B cell (primary cell): Measurements from ENCODE around the gene STX18. TPM values are rescaled to one million over a fixed set of nuclear protein-coding genes. Genes with fewer than 3 reads are reported as not detected.

Experiments used
- ATAC-seq: fragments of 200-7000 bp; cut with Tn5 transposase; one replicate; pipeline ENCODE4 v1.10.0; 2021; ENCODE audit warnings: low read depth, mild to moderate bottlenecking, moderate number of reproducible peaks, moderate library complexity
- CTCF ChIA-PET: fragments of 350-600 bp; sonication (Branson Sonifier 250); formaldehyde crosslinking; loops from one replicate; lab custom pipeline; 2021; ENCODE audit warnings: antibody characterized with exemption, inconsistent platforms; lab: Charles Lee
- POLR2A ChIA-PET: fragments of 350-600 bp; sonication (Branson Sonifier 250); formaldehyde crosslinking; loops from one replicate; lab custom pipeline; 2021; ENCODE audit warnings: antibody characterized with exemption; lab: Charles Lee
- DNase-seq: peaks from one replicate; pipeline ENCODE4 v3.0.0; 2013
- H2AFZ ChIP-seq: 2 replicates; pipeline ENCODE4 v1.6.1; 2012; ENCODE audit warnings: mild to moderate bottlenecking, low read depth, low read length; ENCODE audit not compliant: insufficient read depth, poor library complexity, severe bottlenecking
- H3K27ac ChIP-seq, 2 donors: 1 replicate in 1 of 2; 2 replicates in 1 of 2; pipeline ENCODE4 v1.5.1; 2012 to 2013; ENCODE audit warnings: low read length in 2 of 2, mild to moderate bottlenecking in 2 of 2, moderate library complexity in 1 of 2
- H3K27me3 ChIP-seq, 4 experiments: fragments of 200-600 bp in 1 of 4; sonication (generic) in 1 of 4; replicated peaks in 1 of 4; 1 replicate in 2 of 4; 2 replicates in 2 of 4; pipeline versions ENCODE4 v1.6.1 to v1.7.0; 2013 to 2016; ENCODE audit warnings: low read length in 3 of 4, mild to moderate bottlenecking in 2 of 4, mixed read lengths in 1 of 4, moderate library complexity in 1 of 4; ENCODE audit not compliant: insufficient read depth in 4 of 4, control insufficient read depth in 3 of 4; ENCODE audit errors: control extremely low read depth in 1 of 4
- H3K36me3 ChIP-seq, 2 experiments: replicated peaks in 1 of 2; 1 replicate in 1 of 2; 2 replicates in 1 of 2; pipeline versions ENCODE4 v1.6.1 to v1.7.1; 2013; ENCODE audit warnings: low read length in 1 of 2; ENCODE audit not compliant: insufficient read depth in 2 of 2, control insufficient read depth in 1 of 2; ENCODE audit errors: control extremely low read depth in 1 of 2, extremely low read depth in 1 of 2
- H3K4me1 ChIP-seq, 2 donors: fragments of 200-600 bp in 1 of 2; sonication (generic) in 1 of 2; 1 replicate in 1 of 2; 2 replicates in 1 of 2; pipeline versions ENCODE4 v1.5.1 to v1.6.1; 2013 to 2017; ENCODE audit warnings: low read length in 2 of 2; ENCODE audit not compliant: control insufficient read depth in 2 of 2, insufficient read depth in 2 of 2
- H3K4me2 ChIP-seq: replicated peaks from 2 replicates; pipeline ENCODE3; 2012; ENCODE audit warnings: mild to moderate bottlenecking, low read depth, low read length; ENCODE audit not compliant: poor library complexity, severe bottlenecking
- H3K4me3 ChIP-seq, 5 experiments: fragments of 200-600 bp in 1 of 5; sonication (generic) in 1 of 5; 1 replicate in 3 of 5; 2 replicates in 2 of 5; pipeline versions ENCODE4 v1.5.1 to v1.7.0; 2011 to 2016; ENCODE audit warnings: low read length in 4 of 5, mild to moderate bottlenecking in 4 of 5, low read depth in 2 of 5, control low read depth in 1 of 5, moderate library complexity in 1 of 5; ENCODE audit not compliant: insufficient read depth in 1 of 5; ENCODE audit errors: control extremely low read depth in 1 of 5, extremely low read depth in 1 of 5
- H3K79me2 ChIP-seq: fragments of 200-600 bp; sonication (generic); one replicate; pipeline ENCODE4 v1.6.0; 2016; ENCODE audit warnings: low read length; ENCODE audit not compliant: control insufficient read depth, insufficient read depth
- H3K9ac ChIP-seq: fragments of 200-600 bp; sonication (generic); 2 replicates; pipeline ENCODE4 v1.6.1; 2017; ENCODE audit warnings: mild to moderate bottlenecking, low read length, moderate library complexity
- H3K9me3 ChIP-seq, 3 donors: one replicate each; pipeline versions ENCODE4 v1.6.1 to v1.7.1; 2013; ENCODE audit warnings: low read length in 2 of 3; ENCODE audit not compliant: control insufficient read depth in 2 of 3, insufficient read depth in 1 of 3; ENCODE audit errors: control extremely low read depth in 1 of 3
- H4K20me1 ChIP-seq: 2 replicates; pipeline ENCODE4 v1.6.0; 2012; ENCODE audit warnings: mild to moderate bottlenecking, low read length; ENCODE audit not compliant: insufficient read depth, control insufficient read depth, poor library complexity, severe bottlenecking
- H3K27ac Mint-ChIP-seq: one replicate; pipeline ENCODE4 v1.8.0; 2021; ENCODE audit warnings: mixed read lengths
- H3K27me3 Mint-ChIP-seq: one replicate; pipeline ENCODE4 v1.8.0; 2021; ENCODE audit warnings: mixed read lengths
- H3K4me1 Mint-ChIP-seq: one replicate; pipeline ENCODE4 v1.8.0; 2021; ENCODE audit warnings: mixed read lengths
- H3K4me3 Mint-ChIP-seq: one replicate; pipeline ENCODE4 v1.8.0; 2021; ENCODE audit warnings: mixed read lengths
- H3K9me3 Mint-ChIP-seq: one replicate; pipeline ENCODE4 v1.8.0; 2022; ENCODE audit warnings: mixed read lengths; ENCODE audit not compliant: insufficient read depth
- CTCF ChIP-seq: fragments of 200-600 bp; IDR thresholded peaks from one replicate; pipeline ENCODE4 v1.8.0; 2022; ENCODE audit warnings: antibody characterized with exemption, mild to moderate bottlenecking
- EZH2 ChIP-seq: IDR thresholded peaks from 2 replicates; pipeline ENCODE4 v1.6.1; 2012; ENCODE audit warnings: borderline replicate concordance, low read depth, mild to moderate bottlenecking, moderate library complexity, low read length; ENCODE audit not compliant: insufficient read depth, poor library complexity, severe bottlenecking
- WGBS: methylation state at CpG from one replicate; pipeline ENCODE4 v1.1.5; 2013; ENCODE audit warnings: missing lambda C conversion rate; ENCODE audit not compliant: insufficient coverage; 5-methylcytosine and 5-hydroxymethylcytosine counted together
- intact Hi-C: fragments of 100-400 bp; cut with micrococcal nuclease; formaldehyde crosslinking; loops from one replicate; pipeline ENCODE4 v1.10.0; 2022
- polyA plus RNA-seq: library from polyadenylated mRNA; depleted of rRNA; stranded (reverse); fragments of >200 nt; gene quantifications from 2 replicates; pipeline ENCODE4 v1.2.3, GENCODE V29; 2012
- total RNA-seq, 2 donors: library from RNA; stranded (reverse); fragments of 120-200 nt in 1 of 2; gene quantifications; 1 replicate in 1 of 2; 2 replicates in 1 of 2; pipeline versions ENCODE4 v1.2.3 to v1.2.4, GENCODE V29; 2013 to 2022

Gene STX18
- total and polyA plus RNA-seq, 2 donors (not counting 1 experiment from before 2014, with no cell fraction given), result 20.3 to 33.6 TPM

- ChIA-PET CTCF (interaction anchor here (1.4 to 2.8 kb wide), 4 partner anchors 12 to 84 kb away, joined by 3 to 7 read pairs (median 6); no protein-coding TSS in a partner anchor), POLR2A (no interaction called here)
- intact Hi-C loops, result loop anchor here (2.0 kb wide), 1 partner anchor 362 kb away; no protein-coding TSS in a partner anchor
- Histone ChIP-seq H3K9me3 (no peaks in the 10 kb centered on the region), H3K27ac (no peak overlapping the region), H3K9ac (no peak overlapping the region), H2AFZ (no peak overlapping the region), H3K4me2 (no peak overlapping the region), H3K4me1 (peaks cover 5 to 12% of the 10 kb centered on the region in 2 donors), H4K20me1 (peaks cover 13% of the 10 kb centered on the region), H3K79me2 (peaks cover 17% of the 10 kb centered on the region), H3K36me3 (no peaks in the 10 kb centered on the region), H3K27me3 (no peaks in the 10 kb centered on the region), H3K4me3 (no peak overlapping the region)
- peaks cover 15% of the 10 kb centered on the region for H3K4me1 Mint-ChIP-seq
- TF ChIP-seq EZH2 (no peak), CTCF (no peak)
- H3K27ac Mint-ChIP-seq, result no peak overlapping the region
- ATAC-seq, result no peak
- DNase-seq, result no peak
- H3K9me3 Mint-ChIP-seq, result no peaks in the 10 kb centered on the region
- WGBS, result no CpG with 5 or more reads among the region's 5 CpGs
- H3K27me3 Mint-ChIP-seq, result no peaks in the 10 kb centered on the region
- H3K4me3 Mint-ChIP-seq, result no peak overlapping the region
Measured at GRCh38 chr4:4490816-4491215, 51.0 kb downstream of the STX18 start.

DNA sequence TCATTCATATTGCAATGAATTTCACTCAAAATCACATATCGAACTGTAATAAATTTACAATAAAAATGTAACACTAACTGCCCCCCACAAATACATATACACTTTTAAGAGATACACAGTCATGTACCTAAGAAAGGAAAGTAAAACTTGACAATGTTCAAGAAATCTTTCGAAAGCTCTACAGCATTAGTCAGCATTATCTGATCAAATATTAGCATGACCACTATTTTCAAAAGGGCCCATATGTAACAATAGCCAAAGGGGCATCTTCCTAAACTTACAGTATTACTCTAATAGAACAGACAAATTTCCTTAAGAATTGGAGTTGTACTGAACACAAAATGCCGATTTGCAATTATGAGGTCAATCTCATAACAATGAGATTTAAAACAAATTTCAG, 51.8 kb downstream of the STX18 start:
- Histone ChIP-seq H4K20me1 (peaks cover 13% of the 10 kb centered on the region), H3K4me1 (peaks cover 5 to 12% of the 10 kb centered on the region in 2 donors), H3K36me3 (no peaks in the 10 kb centered on the region), H3K27me3 (no peaks in the 10 kb centered on the region), H3K4me3 (no peak overlapping the region), H3K27ac (no peak overlapping the region), H2AFZ (no peak overlapping the region), H3K9me3 (no peaks in the 10 kb centered on the region), H3K79me2 (peaks cover 24% of the 10 kb centered on the region), H3K4me2 (no peak overlapping the region), H3K9ac (no peak overlapping the region)
- ChIA-PET CTCF (interaction anchor here (0.6 to 2.8 kb wide), 11 partner anchors 12 to 969 kb away, joined by 3 to 7 read pairs (median 4); no protein-coding TSS in a partner anchor), POLR2A (no interaction called here)
- DNase-seq (no peak), ATAC-seq (no peak)
- no peak overlapping the region for H3K4me3 Mint-ChIP-seq
- peaks cover 15% of the 10 kb centered on the region for H3K4me1 Mint-ChIP-seq
- 100% methylated on average over 1 of the region's 3 CpGs for WGBS
- H3K27ac Mint-ChIP-seq, result no peak overlapping the region
- intact Hi-C loops, result loop anchor here (2.0 kb wide), 1 partner anchor 363 kb away; no protein-coding TSS in a partner anchor
- no peaks in the 10 kb centered on the region for H3K9me3 Mint-ChIP-seq
- TF ChIP-seq CTCF (no peak), EZH2 (no peak)
- H3K27me3 Mint-ChIP-seq, result no peaks in the 10 kb centered on the region
